Endothelial cell of umbilical vein (primary cell): Measurements from ENCODE around the gene MRPS6.

Experiments
- EZH2 ChIP-seq: IDR thresholded peaks from 2 replicates; pipeline ENCODE4 v1.6.1; 2012; ENCODE audit warnings: borderline replicate concordance, low read depth, mild to moderate bottlenecking, moderate library complexity, low read length, inconsistent platforms; ENCODE audit not compliant: severe bottlenecking
- FOS ChIP-seq: IDR thresholded peaks from 2 replicates; pipeline ENCODE4 v1.6.1; 2011; ENCODE audit warnings: mild to moderate bottlenecking, low read length, moderate library complexity, borderline replicate concordance; ENCODE audit not compliant: insufficient read depth
- POLR2A ChIP-seq: IDR thresholded peaks from 2 replicates; pipeline ENCODE4 v1.6.1; 2012; ENCODE audit warnings: low read depth, mild to moderate bottlenecking, control low read depth, low read length
- POLR2AphosphoS5 ChIP-seq: IDR thresholded peaks from 2 replicates; pipeline ENCODE4 v1.6.1; 2012; ENCODE audit warnings: low read depth, mild to moderate bottlenecking, control low read depth, low read length, moderate library complexity; ENCODE audit not compliant: insufficient read depth
- TF ChIP-seq, protein P1 (sequence below), 2 donors: IDR thresholded peaks; 1 replicate in 1 of 2; 2 replicates in 1 of 2; pipeline ENCODE4 v1.5.1; 2011; ENCODE audit warnings: low read length in 2 of 2, mild to moderate bottlenecking in 2 of 2, moderate library complexity in 2 of 2, control low read depth in 1 of 2, inconsistent platforms in 1 of 2, low read depth in 1 of 2; ENCODE audit not compliant: insufficient read depth in 1 of 2; ENCODE audit errors: extremely low read depth in 1 of 2
- TF ChIP-seq, protein P2 (sequence below): IDR thresholded peaks from 2 replicates; pipeline ENCODE4 v1.6.1; 2011; ENCODE audit not compliant: insufficient read depth, insufficient read length

DNA sequence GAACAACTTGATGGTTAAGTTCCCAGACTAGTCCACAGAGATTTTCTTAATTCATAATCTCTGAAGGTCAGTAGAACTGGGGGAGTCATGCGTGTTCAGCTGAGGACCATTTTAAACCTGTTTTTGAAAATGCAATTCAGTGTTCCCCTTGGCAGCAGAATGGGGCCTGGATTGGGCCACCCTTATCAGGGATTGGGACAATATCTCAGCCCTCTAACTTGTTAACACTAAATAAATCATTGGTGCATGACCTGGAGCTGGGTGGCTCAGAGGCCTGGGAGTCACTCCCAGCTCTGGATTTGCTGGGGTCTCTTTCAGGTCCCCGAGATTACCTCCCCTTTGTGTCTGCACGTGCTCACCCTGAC lies 55.3 kb downstream of the MRPS6 start:
- TF ChIP-seq, protein P1, sequence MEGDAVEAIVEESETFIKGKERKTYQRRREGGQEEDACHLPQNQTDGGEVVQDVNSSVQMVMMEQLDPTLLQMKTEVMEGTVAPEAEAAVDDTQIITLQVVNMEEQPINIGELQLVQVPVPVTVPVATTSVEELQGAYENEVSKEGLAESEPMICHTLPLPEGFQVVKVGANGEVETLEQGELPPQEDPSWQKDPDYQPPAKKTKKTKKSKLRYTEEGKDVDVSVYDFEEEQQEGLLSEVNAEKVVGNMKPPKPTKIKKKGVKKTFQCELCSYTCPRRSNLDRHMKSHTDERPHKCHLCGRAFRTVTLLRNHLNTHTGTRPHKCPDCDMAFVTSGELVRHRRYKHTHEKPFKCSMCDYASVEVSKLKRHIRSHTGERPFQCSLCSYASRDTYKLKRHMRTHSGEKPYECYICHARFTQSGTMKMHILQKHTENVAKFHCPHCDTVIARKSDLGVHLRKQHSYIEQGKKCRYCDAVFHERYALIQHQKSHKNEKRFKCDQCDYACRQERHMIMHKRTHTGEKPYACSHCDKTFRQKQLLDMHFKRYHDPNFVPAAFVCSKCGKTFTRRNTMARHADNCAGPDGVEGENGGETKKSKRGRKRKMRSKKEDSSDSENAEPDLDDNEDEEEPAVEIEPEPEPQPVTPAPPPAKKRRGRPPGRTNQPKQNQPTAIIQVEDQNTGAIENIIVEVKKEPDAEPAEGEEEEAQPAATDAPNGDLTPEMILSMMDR (IDR thresholded peaks at IDR 0.05; ENCODE audit: extremely low read depth in 1 of 2, insufficient read depth in 1 of 2, low read depth in 1 of 2, low read length in 2 of 2) = no peak
- TF ChIP-seq FOS = no peak
- TF ChIP-seq EZH2 = no peak
- TF ChIP-seq, protein P2, sequence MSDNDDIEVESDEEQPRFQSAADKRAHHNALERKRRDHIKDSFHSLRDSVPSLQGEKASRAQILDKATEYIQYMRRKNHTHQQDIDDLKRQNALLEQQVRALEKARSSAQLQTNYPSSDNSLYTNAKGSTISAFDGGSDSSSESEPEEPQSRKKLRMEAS = no peak
- no peak for TF ChIP-seq POLR2A
- no peak for TF ChIP-seq POLR2AphosphoS5
